Central memory CD8-positive, alpha-beta T cell (primary cell): ENCODE data around the gene MYH7B.

Experiments used
- ATAC-seq: fragments of 150-1000 bp; cut with Tn5 transposase; replicated peaks from 2 replicates; pipeline ENCODE4 v1.10.0; 2022; ENCODE audit warnings: mild to moderate bottlenecking, moderate FRiP score, moderate number of reproducible peaks; ENCODE audit not compliant: poor library complexity, severe bottlenecking; ENCODE audit errors: extremely low read depth
- DNase-seq, 2 donors: peaks; one replicate each; pipeline ENCODE4 v3.0.0; 2021; ENCODE audit warnings: low spot score in 2 of 2
- H3K27ac Mint-ChIP-seq: one replicate; pipeline ENCODE4 v1.8.0; 2022; ENCODE audit warnings: low read depth, mild to moderate bottlenecking, moderate library complexity, mixed read lengths
- H3K27me3 Mint-ChIP-seq: one replicate; pipeline ENCODE4 v1.8.0; 2022; ENCODE audit warnings: mixed read lengths
- H3K36me3 Mint-ChIP-seq: one replicate; pipeline ENCODE4 v1.8.0; 2022; ENCODE audit warnings: mild to moderate bottlenecking, moderate library complexity, mixed read lengths; ENCODE audit not compliant: insufficient read depth
- H3K4me1 Mint-ChIP-seq: one replicate; pipeline ENCODE4 v1.8.0; 2022; ENCODE audit warnings: mixed read lengths
- H3K4me3 Mint-ChIP-seq: one replicate; pipeline ENCODE4 v1.8.0; 2022; ENCODE audit warnings: mild to moderate bottlenecking, moderate library complexity, mixed read lengths
- H3K9me3 Mint-ChIP-seq: one replicate; pipeline ENCODE4 v1.8.0; 2022; ENCODE audit warnings: mixed read lengths

Gene MYH7B

DNA sequence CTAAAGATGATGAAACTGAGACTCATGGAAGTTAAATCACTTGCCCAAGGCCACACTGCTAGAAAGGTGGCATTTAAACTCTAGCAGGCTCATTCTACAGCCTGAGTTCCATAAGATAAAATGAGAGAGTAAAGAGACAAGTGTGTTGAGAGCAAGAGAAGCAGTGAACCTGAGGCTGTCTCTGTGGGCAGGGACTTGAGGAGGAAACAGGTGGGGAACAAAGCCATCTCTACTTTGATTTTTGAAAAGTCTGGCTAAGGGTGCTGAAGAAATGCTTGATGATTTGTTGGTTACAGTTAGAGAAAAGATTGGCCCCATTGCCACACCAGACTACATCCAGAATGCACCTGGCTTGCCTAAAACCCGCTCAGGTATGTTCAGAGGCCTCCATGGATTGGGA, 29.1 kb upstream of the MYH7B start:
- Mint-ChIP-seq H3K4me3 (no peak overlapping the region), H3K4me1 (peaks cover 6% of the 10 kb centered on the region), H3K27me3 (no peaks in the 10 kb centered on the region), H3K9me3 (no peaks in the 10 kb centered on the region), H3K36me3 (peaks cover 6% of the 10 kb centered on the region), H3K27ac (no peak overlapping the region)
- ATAC-seq (no peak), DNase-seq (no peak)

DNA sequence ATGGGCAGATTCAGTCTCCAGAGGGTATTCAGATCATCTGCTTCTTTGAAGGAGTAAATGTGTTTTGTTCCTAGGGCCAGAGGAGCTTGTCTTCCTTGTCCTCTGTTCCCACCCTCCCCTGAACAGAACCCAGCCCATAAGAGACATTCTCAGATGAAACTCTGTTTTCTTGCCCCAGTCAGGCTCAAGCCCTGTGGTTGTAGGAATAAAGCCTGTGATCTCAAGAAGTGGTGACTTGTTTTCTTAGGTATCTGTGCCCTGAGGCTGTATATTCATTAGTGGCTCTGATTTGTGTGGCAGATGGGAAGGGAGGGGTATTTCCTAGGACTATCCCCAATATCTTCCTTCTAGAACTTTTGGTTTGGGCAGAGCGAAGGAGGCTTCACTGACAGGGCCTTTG, 27.9 kb upstream of the MYH7B start:
- ATAC-seq (no peak), DNase-seq (no peak)
- Mint-ChIP-seq H3K9me3 (no peaks in the 10 kb centered on the region), H3K4me3 (no peak overlapping the region), H3K27ac (no peak overlapping the region), H3K4me1 (peaks cover 6% of the 10 kb centered on the region), H3K27me3 (no peaks in the 10 kb centered on the region), H3K36me3 (peaks cover 8% of the 10 kb centered on the region)

DNA sequence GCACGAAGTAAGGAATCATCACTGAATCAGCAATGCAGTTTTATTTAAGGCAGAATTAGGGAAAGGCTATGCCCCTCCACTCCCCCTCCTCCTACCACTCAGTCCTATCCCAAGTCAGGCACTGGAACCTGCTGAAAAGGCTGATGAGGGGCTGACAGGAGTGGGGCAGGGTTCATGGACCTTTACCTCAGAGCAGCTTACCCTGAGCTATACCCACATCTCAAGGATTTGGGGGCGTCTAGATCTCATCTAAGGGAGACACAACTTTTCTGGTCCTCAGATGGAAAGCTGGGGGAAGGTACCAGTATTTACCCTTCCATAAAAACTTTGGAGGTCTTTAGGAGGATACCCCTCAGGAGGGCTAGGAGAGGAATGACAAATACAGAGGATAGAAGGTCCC, 27.3 kb upstream of the MYH7B start:
- peaks cover 11% of the 10 kb centered on the region for H3K36me3 Mint-ChIP-seq
- no peak overlapping the region for H3K4me3 Mint-ChIP-seq
- no peak for ATAC-seq

DNA sequence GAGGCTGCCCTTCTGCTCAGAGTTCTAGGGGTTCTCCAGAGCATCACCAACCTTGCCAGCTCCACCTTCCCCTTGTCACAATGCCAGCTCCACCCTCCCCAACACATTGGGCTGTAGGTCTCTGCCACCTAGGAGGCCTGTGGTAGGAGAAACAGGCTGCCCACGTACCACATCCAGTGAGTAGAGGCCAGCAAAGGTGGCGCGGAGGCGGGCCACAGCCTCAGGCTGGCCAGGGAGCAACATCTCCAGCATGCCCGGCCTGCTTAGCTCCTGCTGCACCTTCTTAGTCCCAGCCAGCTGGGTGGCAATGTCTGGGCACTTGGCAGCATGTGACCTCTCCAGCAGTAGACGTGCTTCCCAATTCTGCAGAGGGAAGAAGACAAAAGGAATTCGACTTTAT, 23.9 kb upstream of the MYH7B start:
- Mint-ChIP-seq H3K27ac (peak overlapping the region; percentile 50), H3K36me3 (peaks cover 17% of the 10 kb centered on the region)

More for the DNA sequence above, 27.3 kb upstream of the MYH7B start:
- Mint-ChIP-seq H3K27ac (no peak overlapping the region), H3K27me3 (no peaks in the 10 kb centered on the region), H3K4me1 (peaks cover 6% of the 10 kb centered on the region), H3K9me3 (no peaks in the 10 kb centered on the region)
- no peak for DNase-seq

DNA sequence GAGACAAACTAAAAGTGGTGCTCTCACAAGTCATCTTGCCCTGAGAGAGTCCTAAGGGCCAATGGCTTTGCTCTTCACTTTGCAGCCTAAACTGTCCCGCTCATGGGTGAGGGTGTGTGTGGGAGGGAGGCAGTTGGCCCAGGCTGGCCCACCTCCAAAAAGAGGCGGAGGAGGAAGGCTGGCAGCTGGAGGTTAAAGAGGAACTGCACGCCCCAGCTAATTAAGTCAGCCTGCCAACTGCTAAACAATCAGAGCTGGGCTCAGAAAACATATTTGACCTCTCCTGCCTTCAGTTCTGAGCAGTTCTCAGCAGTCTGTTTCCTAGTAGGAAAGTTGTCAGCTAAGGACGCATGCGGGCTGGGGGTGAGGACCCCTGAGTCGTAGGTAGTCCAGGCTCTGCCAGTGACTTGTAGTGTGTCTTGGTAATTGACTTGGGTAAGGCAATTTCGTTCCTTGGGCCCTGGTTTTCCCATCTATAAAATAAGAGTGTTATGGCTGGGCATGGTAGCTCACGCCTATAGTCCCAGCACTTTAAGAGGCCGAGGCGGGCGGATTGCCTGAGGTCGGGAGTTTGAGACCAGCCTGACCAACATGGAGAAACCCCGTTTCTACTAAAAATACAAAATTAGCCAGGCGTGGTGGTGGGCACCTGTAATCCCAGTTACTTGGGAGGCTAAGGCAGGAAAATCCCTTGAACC, 17.1 kb upstream of the MYH7B start:
- ATAC-seq (no peak), DNase-seq (no peak)
- Mint-ChIP-seq H3K9me3 (no peaks in the 10 kb centered on the region), H3K4me3 (no peak overlapping the region), H3K27ac (peak overlapping the region; percentile 42), H3K4me1 (no peaks in the 10 kb centered on the region), H3K27me3 (no peaks in the 10 kb centered on the region), H3K36me3 (peaks cover 19% of the 10 kb centered on the region)

More for the DNA sequence above, 23.9 kb upstream of the MYH7B start:
- no peaks in the 10 kb centered on the region for H3K4me1 Mint-ChIP-seq
- no peak overlapping the region for H3K4me3 Mint-ChIP-seq
- H3K27me3 Mint-ChIP-seq = no peaks in the 10 kb centered on the region
- ATAC-seq = no peak
- no peak for DNase-seq
- no peaks in the 10 kb centered on the region for H3K9me3 Mint-ChIP-seq

DNA sequence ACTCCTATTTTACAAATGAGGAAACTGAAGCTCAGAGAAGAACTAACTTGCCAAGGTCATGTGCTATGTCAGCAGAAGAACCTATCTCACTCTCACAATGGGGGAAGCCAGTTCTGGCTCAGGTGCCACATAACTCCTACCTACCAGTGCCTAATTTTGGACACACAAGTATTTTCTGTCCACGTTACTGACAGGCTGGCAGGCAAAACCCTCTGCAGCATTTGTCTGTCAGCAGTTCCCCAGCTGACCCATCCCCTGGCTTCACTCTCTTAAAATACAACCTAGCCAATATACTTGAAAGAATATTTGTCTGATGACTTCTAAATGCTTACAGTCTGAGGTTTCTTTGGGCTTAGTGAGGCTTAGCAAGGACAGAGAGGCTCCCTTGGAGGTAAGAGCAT, 15.6 kb upstream of the MYH7B start:
- Mint-ChIP-seq H3K27ac (no peak overlapping the region), H3K4me1 (no peaks in the 10 kb centered on the region), H3K9me3 (no peaks in the 10 kb centered on the region), H3K36me3 (peaks cover 18% of the 10 kb centered on the region), H3K27me3 (no peaks in the 10 kb centered on the region), H3K4me3 (no peak overlapping the region)
- DNase-seq (no peak), ATAC-seq (no peak)

DNA sequence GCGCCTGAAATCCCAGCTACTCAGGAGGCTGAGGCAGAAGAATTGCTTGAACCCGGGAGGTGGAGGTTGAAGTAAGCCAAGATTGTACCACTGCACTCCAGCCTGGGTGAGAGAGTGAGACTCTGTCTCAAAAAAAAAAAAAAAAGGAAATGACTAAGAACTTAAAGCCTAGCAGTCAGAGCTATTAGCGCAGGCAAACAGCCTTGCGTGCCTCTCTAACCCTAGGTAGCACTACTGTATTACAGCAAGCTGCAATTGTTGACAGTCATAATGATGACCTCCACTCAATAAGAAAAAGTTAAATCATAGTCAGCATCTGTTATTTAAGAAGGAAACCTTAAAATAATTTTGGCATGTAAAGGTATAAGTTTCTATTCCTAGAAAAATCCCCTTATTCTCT, 14.4 kb upstream of the MYH7B start:
- no peak for ATAC-seq
- Mint-ChIP-seq H3K36me3 (peaks cover 25% of the 10 kb centered on the region), H3K27me3 (no peaks in the 10 kb centered on the region), H3K4me1 (no peaks in the 10 kb centered on the region), H3K9me3 (no peaks in the 10 kb centered on the region), H3K4me3 (no peak overlapping the region), H3K27ac (no peak overlapping the region)
- no peak for DNase-seq

DNA sequence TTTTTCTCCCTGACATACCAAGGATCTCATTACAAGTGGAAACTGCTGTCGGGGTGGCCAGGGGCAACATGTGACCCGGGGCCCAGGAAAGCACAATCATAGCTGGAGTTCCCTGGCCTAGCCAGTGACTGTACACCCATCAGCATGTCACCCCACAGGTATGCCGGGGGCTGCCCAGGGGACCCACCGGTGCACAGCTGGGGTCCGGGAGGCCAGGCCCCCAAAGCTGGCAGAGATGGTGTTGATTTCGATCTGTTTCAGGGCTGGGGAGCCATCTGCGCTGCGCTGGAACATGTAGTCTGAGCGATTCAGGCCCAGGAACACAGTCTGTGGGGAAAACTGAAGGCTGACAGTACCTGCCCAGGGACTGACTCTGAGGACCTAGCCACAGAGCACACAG, 13.4 kb upstream of the MYH7B start:
- H3K27ac Mint-ChIP-seq = no peak overlapping the region
- H3K27me3 Mint-ChIP-seq = no peaks in the 10 kb centered on the region
- no peak overlapping the region for H3K4me3 Mint-ChIP-seq
- no peaks in the 10 kb centered on the region for H3K9me3 Mint-ChIP-seq
- ATAC-seq = no peak
- DNase-seq = no peak
- H3K36me3 Mint-ChIP-seq = peaks cover 22% of the 10 kb centered on the region
- H3K4me1 Mint-ChIP-seq = no peaks in the 10 kb centered on the region

DNA sequence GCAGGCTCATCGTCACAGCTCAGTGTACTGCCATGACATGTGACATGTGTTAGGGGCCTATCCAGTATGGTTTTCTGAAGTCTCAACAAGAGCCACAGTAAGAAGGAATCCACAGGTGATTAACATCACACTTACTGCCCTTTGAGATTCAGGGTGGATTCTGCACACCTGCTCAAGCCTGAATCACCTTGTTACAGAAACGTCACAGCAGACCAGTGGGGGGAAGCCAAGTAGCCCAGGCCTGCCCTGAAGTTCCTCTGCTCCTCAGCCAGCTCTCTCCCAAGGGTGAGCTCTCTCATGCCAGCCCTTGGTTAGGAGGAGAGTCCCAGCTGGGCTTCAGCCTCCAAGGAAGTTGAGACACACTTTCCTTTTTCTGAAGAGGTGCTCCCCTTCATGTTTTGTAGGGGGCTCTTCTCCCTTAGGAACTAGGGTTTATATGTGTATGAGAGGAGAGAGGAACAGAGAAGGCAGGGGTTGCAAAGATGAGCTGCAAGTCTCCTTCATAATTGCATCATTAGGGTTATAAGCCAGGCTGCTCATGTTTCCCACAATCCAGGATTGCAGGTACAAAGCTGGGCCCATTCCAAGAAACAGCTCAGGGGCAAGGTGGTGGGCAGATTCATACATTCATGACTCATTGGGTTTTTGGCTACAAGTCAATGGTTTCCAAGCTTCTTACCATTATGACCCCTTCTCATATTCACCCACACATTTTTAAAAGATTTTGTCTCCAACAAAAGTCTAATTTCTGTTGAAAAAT, 11.7 kb upstream of the MYH7B start:
- H3K27me3 Mint-ChIP-seq = no peaks in the 10 kb centered on the region
- H3K4me3 Mint-ChIP-seq = no peak overlapping the region
- no peak for DNase-seq
- H3K27ac Mint-ChIP-seq = no peak overlapping the region
- no peak for ATAC-seq
- peaks cover 19% of the 10 kb centered on the region for H3K36me3 Mint-ChIP-seq
- H3K4me1 Mint-ChIP-seq = no peaks in the 10 kb centered on the region
- H3K9me3 Mint-ChIP-seq = no peaks in the 10 kb centered on the region

DNA sequence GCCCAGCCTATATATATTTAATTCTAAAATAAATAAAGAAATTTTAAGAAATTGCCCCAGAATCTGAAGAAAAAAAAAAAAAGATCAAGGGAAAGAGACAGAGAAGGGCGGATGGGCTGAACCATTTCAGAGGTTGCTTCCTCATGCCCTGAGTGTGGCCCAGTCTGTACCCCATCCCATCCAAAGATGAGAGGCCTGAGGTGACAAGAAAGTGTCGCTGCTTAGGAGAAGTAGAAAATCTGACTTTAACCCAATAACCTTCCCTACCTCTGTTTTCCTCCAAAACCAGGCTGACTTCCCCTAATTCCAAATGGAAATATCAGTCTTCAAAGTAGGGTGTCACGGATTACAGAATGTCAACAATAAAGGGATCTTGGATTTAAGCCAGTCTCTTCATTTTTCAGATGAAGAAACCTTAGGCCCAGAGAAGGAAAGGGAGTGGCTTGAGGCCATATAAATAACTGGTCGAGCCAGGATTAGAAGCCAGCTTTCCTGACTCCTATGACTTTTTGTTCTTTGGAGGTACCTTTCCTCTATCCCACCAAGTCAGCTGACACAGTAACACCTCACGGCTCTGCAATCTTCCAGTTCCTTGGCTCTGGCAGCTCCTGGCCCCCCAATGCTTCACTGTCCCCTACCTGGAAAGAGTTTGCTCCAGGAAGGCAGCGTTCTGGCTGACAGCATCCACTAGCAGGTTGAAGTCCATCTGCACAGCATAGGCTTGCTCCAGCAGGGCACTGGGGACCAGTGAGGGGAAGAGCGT, 10.2 kb upstream of the MYH7B start:
- Mint-ChIP-seq H3K4me1 (no peaks in the 10 kb centered on the region), H3K9me3 (no peaks in the 10 kb centered on the region), H3K27me3 (no peaks in the 10 kb centered on the region), H3K4me3 (no peak overlapping the region), H3K27ac (no peak overlapping the region), H3K36me3 (peaks cover 27% of the 10 kb centered on the region)
- DNase-seq (no peak), ATAC-seq (no peak)

DNA sequence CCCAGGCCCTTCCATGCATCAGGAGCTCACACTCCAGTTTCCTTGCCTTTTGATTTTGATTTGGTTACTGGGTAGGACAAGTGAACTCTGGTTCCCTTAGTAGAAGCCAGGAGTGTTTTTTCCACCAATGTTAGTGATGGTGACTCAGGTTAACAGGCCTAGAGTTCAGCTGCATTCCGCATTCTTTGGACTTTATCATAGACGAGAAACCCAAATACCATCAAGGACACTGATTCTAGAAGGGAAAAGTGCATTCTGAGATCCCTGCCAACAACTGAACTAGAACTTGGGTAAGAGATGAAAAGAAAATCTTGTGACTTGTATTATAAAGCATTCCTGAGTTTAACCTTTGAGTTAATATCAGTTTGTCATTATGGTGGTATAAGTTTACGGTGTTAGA, 9.0 kb upstream of the MYH7B start:
- Mint-ChIP-seq H3K27me3 (no peaks in the 10 kb centered on the region), H3K4me1 (no peaks in the 10 kb centered on the region), H3K9me3 (no peaks in the 10 kb centered on the region), H3K36me3 (peaks cover 27% of the 10 kb centered on the region), H3K27ac (no peak overlapping the region), H3K4me3 (no peak overlapping the region)
- ATAC-seq (no peak), DNase-seq (no peak)

DNA sequence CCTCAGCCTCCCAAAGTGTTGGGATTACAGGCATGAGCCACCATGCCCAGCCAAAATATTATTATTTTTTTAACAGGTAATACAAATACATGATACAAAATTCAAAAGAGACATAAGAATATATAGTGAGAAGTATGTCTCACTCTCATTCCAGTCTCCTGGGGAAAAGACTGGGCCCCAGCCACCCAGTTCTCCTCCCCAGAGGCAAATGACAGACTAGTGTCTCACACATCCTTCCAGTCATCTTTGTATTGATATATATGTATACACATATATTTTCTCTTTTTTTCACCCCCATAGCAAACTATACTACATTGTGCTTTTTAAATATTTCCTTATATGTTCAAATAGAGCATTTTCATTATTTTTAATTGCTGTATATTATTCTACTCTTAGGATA, 8.3 kb upstream of the MYH7B start:
- Mint-ChIP-seq H3K4me3 (no peak overlapping the region), H3K27ac (no peak overlapping the region), H3K36me3 (peaks cover 25% of the 10 kb centered on the region), H3K9me3 (no peaks in the 10 kb centered on the region), H3K27me3 (no peaks in the 10 kb centered on the region), H3K4me1 (no peaks in the 10 kb centered on the region)
- ATAC-seq (no peak), DNase-seq (no peak)

DNA sequence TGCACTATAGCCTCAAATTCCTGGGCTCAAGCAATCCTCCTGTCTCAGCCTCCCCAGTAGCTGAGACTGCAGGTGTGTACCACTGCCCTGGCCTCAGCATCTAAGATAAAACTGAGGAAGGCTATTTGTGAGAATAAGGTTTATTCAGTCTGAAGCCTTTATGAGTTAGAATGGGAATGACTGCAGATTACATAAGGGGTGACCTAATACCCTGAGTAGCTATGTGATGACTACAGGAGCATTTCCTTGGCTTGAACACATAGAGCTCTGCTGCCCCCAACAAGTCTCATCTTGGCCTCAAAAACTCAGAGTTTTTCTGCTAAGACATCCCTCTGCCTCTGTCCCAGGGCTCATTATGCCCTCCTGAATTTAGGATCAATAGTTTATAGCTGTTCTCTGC, 7.6 kb upstream of the MYH7B start:
- no peaks in the 10 kb centered on the region for H3K9me3 Mint-ChIP-seq
- H3K27me3 Mint-ChIP-seq = no peaks in the 10 kb centered on the region
- ATAC-seq (no peak), DNase-seq (no peak)
- H3K27ac Mint-ChIP-seq = no peak overlapping the region
- no peak overlapping the region for H3K4me3 Mint-ChIP-seq
- H3K4me1 Mint-ChIP-seq = no peaks in the 10 kb centered on the region
- H3K36me3 Mint-ChIP-seq = peaks cover 23% of the 10 kb centered on the region
